ENCODE results near the gene PLG. TPM values are rescaled to one million over a fixed set of nuclear protein-coding genes. Genes with fewer than 3 reads are reported as not detected.

PLG gene
- total RNA-seq, 2 donors from 2014 or later = not detected

- Mint-ChIP-seq H3K4me3 (no peak overlapping the region), H3K27me3 (ENCODE audit: insufficient read depth) (no peaks in the 10 kb centered on the region), H3K4me1 (peaks cover 1% of the 10 kb centered on the region), H3K27ac (no peak overlapping the region), H3K9me3 (peaks cover 8% of the 10 kb centered on the region), H3K36me3 (ENCODE audit: low read depth) (peaks cover 4% of the 10 kb centered on the region)
- Histone ChIP-seq H3K9me3 (ENCODE audit: control insufficient read depth, low read length) (no peaks in the 10 kb centered on the region), H3K27ac (ENCODE audit: low read depth, low read length) (no peak overlapping the region), H3K4me3 (ENCODE audit: low read length) (no peak overlapping the region), H3K27me3 (ENCODE audit: control insufficient read depth, insufficient read depth, low read length, poor library complexity, severe bottlenecking) (no peaks in the 10 kb centered on the region), H3K4me1 (ENCODE audit: control insufficient read depth, insufficient read depth, low read length) (no peaks in the 10 kb centered on the region), H3K36me3 (ENCODE audit: control insufficient read depth, insufficient read depth, low read length) (no peaks in the 10 kb centered on the region), H3K9ac (ENCODE audit: extremely low read depth, low read length, poor library complexity, severe bottlenecking) (no peak overlapping the region)
- WGBS, 2 experiments (ENCODE audit: insufficient coverage in 1 of 2, insufficient read length in 1 of 2) = no CpG with 5 or more reads among the region's 1 CpG
- no peak for DNase-seq
- TF ChIP-seq CTCF (conservative IDR thresholded peaks at IDR 0.05) = no peak
These were observed 54.0 kb downstream of the PLG start for GRCh38 chr6:160756021-160756420.

GRCh38 chr6:160756871-160757270, 54.8 kb downstream of the PLG start:
- Histone ChIP-seq H3K9ac (ENCODE audit: extremely low read depth, low read length, poor library complexity, severe bottlenecking) (no peak overlapping the region), H3K27me3 (ENCODE audit: control insufficient read depth, insufficient read depth, low read length, poor library complexity, severe bottlenecking) (no peaks in the 10 kb centered on the region), H3K4me3 (ENCODE audit: low read length) (no peak overlapping the region), H3K9me3 (ENCODE audit: control insufficient read depth, low read length) (peaks cover 8% of the 10 kb centered on the region), H3K36me3 (ENCODE audit: control insufficient read depth, insufficient read depth, low read length) (no peaks in the 10 kb centered on the region), H3K4me1 (ENCODE audit: control insufficient read depth, insufficient read depth, low read length) (no peaks in the 10 kb centered on the region), H3K27ac (ENCODE audit: low read depth, low read length) (no peak overlapping the region)
- TF ChIP-seq CTCF (conservative IDR thresholded peaks at IDR 0.05) = no peak
- Mint-ChIP-seq H3K27me3 (ENCODE audit: insufficient read depth) (no peaks in the 10 kb centered on the region), H3K4me1 (peaks cover 1% of the 10 kb centered on the region), H3K27ac (no peak overlapping the region), H3K9me3 (peaks cover 15% of the 10 kb centered on the region), H3K4me3 (no peak overlapping the region), H3K36me3 (ENCODE audit: low read depth) (peaks cover 4% of the 10 kb centered on the region)
- WGBS, 2 experiments (ENCODE audit: insufficient coverage in 1 of 2, insufficient read length in 1 of 2) = 69 to 84% methylated on average over 3 to 4 of the region's 4 CpGs
- no peak for DNase-seq

GRCh38 chr6:160764847-160765246, 62.8 kb downstream of the PLG start:
- Mint-ChIP-seq H3K9me3 (peaks cover 36% of the 10 kb centered on the region), H3K4me1 (peaks cover 12% of the 10 kb centered on the region), H3K27me3 (ENCODE audit: insufficient read depth) (peaks cover 4% of the 10 kb centered on the region), H3K36me3 (ENCODE audit: low read depth) (peaks cover 16% of the 10 kb centered on the region), H3K4me3 (no peak overlapping the region), H3K27ac (no peak overlapping the region)
- H3K36me3 ChIP-seq (ENCODE audit: control insufficient read depth, insufficient read depth, low read length) = no peaks in the 10 kb centered on the region
- no peak for DNase-seq
- no peak overlapping the region for H3K27ac ChIP-seq (ENCODE audit: low read depth, low read length)
- no peak for TF ChIP-seq CTCF (conservative IDR thresholded peaks at IDR 0.05)
- H3K9ac ChIP-seq (ENCODE audit: extremely low read depth, low read length, poor library complexity, severe bottlenecking) = no peak overlapping the region
- H3K4me1 ChIP-seq (ENCODE audit: control insufficient read depth, insufficient read depth, low read length) = peaks cover 4% of the 10 kb centered on the region
- H3K9me3 ChIP-seq (ENCODE audit: control insufficient read depth, low read length) = peaks cover 19% of the 10 kb centered on the region
- 98 to 100% methylated on average over 4 to 5 of the region's 5 CpGs for WGBS, 2 experiments (ENCODE audit: insufficient coverage in 1 of 2, insufficient read length in 1 of 2)
- H3K27me3 ChIP-seq (ENCODE audit: control insufficient read depth, insufficient read depth, low read length, poor library complexity, severe bottlenecking) = peaks cover 5% of the 10 kb centered on the region
- no peak overlapping the region for H3K4me3 ChIP-seq (ENCODE audit: low read length)
